HG03103 (cell line): Measurements from ENCODE around the gene FAM200B.
A peak's percentile ranks its signal among the peaks of the same experiment; 100 is the strongest.

Experiments used
- ATAC-seq: cut with Tn5 transposase; IDR thresholded peaks from one replicate; pipeline ENCODE4 v1.9.1; 2021; ENCODE audit warnings: low read depth; ENCODE audit not compliant: unreplicated experiment

The FAM200B gene

DNA sequence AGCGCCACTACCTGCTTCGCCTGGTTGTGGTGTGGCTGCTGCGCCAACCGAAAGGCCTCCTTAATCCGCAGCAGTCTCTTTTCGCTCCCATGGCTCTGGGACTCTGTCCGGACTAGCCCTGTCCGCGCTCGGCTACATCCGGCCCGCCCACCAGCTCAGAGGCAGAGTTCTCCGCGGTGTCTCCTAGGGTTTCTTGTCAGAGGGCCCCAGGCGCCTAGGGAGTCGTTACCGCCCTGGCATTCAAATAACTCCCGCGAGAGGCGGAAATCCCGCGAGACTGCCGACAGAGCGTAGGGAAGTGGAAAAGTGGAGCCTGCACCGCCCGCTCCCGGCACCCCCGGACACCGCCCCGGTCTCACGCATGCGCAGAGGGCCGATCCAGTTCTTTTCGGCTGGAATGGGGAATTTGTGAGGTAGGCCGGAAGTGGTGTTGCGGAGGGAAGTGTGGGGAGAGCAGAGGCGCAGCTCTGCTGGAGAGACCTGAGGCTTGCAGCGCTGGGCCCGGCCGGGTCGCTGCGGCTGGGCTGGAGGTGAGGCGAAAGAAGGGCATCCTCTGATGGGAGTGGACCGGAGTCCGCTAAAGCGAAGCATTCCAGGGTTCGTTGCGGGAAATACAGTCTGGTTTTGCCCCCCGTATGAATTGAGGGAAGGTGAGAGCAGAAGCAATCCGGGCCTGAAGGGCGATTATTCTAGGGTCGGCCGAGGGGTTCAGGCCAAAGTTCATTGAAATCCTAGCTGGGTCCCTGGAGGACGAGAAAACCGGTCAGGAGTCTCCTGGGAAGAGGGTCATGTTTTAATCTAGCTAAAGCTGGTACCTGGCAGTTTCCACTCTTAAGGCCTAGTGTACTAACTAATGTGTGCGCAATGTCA, at the start of gene FAM200B:
Gene FAM200B, plus strand, starts transcription at position 456 of the 870 bp plus-strand sequence. CDS start 5,151 bp downstream, outside the sequence.
- peak; percentile 90 for ATAC-seq

DNA sequence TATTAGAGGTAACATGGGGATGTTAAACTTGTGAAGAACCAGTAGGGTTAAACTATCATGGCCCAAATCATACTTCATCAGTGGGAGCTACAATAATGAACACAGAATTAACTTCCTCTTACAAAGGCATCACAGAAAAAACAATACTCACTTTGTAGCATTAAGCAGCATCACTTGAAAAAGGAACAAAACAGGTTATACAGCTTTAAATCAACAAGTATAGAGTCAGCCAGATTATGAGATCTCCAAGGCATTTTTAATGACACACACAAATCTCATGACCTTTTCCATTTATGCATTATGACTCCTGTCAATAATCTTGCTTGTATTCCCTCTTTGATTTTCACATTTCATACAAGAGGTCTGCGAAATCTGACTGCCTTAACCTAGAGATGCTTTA, 44.8 kb upstream of the FAM200B start:
- ATAC-seq = no peak

DNA sequence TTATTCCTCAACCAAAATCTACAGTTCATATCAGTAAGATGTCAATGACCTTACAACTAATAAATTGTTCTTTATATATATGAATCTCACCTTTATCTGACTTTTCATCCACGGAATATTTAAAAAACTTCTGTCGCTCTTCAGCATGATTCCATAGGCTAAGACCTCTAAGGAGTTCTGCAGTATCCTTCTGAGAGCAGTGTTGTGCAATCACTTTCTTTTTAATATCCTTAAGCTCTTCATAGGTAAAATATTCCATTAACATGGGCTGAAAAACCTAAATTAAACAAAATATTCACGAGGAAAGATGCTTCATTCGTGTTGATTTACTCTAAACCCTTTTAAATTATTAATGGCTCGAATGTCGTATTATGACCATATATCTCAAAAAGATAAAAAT, 43.2 kb upstream of the FAM200B start:
- no peak for ATAC-seq

DNA sequence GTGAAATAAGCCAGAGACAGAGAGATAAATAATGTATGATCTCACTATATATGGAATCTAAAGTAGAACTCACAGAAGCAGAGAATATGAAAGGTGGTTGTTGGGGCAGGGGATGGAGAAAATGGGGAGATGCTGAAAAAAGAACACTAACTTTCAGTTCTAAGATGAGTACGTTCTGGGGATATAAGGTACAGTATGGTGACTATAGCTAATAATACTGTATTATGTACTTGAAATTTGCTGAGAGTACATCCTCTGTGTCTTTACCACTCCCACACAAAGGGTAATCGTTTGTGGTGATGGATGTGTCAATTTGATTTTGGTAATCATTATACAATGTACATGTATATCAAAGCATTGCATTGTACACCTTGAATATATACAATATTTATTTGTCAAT, 33.0 kb upstream of the FAM200B start:
- peak; percentile 55 for ATAC-seq

DNA sequence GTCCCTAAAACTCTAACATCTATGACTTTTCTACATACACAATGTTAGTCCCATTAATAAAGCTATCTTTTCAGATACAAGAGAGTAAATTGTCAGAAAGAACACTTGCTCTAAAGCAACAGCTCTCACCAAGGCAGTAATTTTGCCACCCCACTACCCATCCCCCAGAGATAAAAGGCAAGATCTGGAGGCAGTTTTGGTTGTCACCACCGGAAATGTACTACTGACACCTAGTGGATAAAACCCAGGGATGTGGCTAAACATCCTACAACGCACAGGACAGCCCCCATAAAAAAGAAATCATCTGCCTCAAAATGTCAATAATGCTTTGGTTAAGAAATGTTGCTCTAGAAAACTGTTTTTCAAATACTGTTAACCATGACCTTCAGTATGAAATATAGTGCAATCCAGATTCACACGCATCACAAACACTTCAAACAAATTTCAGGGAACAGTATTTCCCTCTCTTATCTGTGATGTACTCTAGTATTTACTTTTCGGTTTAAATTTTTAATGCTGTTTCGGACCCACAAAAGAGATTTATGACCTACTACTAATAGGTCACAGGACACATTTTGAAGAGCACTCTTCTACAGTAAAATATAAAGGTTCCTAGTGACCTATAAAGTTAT, 31.6 kb upstream of the FAM200B start:
- ATAC-seq = no peak

DNA sequence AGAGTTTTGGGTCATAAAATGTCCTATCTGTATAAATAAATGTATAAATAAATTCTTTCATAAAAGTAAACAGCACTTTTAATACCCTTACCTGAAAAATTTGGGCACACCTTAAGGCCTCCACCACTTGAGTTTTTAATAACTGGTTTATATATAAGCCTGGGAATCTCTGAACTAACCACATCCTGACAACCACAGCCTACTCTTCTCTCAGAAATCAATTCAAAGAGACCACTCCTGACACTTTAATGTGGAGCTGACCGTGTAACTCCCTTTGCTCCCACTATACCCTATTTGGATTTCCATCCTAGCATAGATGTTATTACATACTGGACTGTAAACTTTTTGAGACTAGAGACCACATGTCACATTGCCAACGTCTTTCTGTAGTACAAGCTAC, 30.0 kb upstream of the FAM200B start:
- ATAC-seq = no peak

DNA sequence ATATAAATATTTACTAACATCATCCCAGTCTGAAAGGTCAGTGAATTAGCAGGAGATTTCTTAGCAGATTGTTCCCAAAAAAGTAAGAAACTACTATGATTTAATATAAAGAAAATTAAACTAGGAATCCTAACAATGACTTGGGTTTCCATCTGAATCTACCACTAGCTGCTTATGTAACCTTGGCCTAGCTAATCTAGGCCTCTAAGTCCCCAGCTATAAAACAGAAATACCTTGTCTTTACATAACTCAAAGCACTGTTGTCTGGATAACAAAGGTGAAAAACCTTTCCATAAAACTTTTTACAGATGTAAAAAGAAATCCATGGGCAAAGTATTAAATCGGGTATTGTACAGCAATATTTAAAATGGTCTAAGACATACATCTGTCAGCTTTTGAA, 29.4 kb upstream of the FAM200B start:
- no peak for ATAC-seq

DNA sequence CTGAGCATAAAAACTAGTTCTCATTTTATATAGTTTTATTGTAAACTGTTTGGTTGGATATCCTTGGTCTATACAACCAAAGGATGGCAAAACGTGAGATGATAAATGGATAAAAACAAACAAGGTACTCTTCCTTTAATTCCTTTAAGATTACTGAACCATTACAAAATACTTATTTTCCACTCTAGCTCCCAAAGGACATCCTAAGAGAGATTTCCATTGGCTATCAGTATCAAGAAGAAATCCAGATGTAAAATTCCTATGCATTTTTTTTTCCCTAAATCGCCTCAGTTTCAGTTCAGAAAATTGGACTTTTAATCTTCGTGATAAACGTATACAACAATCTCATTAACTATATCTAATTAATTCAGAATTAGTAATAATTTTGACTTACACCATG, 28.8 kb upstream of the FAM200B start:
- ATAC-seq = no peak

DNA sequence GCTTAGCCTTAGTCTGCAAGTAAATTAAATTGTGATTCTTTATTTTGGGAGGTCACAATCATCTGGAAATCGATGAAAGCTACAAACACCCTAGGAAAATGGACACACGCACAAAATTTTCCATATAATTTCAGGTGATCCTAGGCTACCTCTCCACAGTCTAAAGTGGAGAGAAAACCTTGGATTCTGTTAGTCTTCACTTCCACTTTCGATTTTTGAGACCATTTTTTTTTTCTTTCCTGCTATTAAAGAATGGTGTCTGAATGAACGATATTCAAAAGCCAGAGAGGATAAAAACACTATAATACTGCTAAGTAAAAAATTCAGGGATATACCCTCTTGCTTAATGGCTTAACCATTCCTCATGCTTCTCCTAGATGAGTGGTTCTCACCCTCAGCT, 28.2 kb upstream of the FAM200B start:
- no peak for ATAC-seq

DNA sequence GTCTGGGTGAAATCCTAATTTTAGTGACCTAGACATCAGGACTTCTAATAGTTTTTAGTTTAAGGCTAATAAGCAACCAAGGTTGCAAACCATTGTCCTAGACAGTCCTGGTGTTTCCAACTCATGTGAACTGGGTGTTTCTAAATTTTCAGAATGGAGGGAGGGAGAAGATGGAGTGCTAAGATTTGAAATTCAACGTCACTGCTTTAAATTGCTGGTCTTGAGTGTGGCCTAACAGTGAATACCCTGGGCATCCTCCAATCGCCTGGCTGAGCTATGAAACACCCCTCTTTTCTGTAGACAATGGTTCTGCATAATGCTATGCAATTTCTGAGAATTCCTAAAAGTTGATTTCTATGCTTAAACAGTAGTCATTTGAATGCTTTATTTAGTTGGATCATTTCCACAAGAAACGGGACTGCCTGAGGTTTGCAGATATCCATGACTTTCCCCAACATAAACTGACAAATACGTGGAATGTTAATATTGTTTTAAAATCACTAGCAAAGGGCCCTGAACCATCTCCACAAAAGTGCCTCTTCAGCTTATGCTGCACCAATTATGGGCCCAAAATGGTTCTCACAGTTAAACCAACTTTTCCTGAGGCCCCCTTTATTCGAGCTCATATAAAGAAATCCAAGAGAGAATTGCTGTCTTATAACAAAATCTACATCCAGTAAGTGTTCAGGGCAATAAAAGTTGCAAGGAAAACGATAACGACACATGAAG, 27.6 kb upstream of the FAM200B start:
- ATAC-seq = peak; percentile 26

DNA sequence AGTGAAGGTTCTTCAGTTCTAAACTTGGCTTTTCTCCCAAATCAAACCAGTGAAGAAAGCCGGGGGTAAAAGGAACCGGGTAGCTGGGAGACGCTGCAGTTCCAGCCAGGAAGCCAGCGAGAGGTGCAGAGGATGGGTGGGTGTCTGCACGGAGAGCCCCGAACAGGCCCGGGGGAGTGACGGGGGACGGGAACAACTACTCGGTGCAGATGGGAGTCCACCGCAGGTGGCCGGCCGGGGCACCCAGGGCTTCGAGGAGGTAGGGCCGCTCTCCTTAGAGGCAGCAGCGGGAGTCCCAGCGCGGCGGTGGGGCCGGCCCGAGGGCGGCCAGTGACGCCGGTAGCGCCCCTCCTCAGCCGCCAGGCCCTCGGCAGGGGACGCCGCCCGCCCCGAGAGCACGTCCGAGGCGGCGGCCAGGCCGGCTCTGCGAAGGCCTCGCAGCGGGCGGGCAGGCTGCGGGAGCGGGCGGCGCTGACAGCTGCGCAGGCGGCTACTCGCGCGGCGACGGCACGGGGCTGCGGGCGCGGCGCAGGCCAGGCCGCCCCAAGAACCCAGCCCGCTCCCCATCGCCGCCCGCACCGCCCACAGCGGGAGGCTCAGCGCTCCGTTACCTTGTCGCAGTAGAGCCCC, 26.9 kb upstream of the FAM200B start:
- ATAC-seq = peak; percentile 42

DNA sequence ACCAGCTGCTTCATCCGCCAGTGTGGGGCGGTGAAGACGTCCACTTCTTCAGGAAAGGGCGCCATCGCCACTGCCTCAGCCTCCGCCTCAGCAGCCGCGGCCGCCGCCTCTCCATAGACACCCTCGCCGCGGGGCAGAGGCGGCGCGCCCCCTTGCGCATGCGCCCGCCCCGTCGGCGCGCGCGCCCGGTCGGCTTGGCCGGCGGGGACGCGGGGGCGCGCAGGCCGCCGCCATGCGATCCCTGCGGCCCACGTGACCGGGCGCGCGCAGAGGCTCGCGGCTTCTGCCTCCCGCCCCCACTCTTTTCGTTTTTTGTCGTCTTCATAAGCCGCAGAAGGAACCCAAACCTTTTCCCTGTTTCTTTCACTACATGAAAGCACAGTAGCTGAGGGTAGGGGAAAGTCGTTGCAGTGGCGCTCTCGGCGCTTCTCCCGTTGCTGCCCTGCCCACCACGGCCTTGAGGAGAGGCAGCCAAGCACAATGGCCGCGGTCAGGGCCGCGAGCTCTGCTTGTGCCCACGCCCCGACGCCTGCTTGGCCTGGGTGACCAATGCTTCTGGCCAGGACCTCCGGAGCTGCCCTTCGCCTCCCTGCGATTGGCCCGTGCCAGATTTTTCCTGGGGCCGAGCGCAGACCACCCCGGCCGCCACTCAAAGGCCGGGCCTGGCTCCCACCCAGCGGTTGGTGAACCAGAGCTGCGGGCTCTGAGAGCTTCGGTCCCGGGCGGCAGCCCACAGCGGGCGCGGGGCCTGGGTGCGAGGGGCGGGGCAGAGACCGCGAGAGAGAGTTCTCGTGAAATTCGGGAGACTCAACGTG, 26.2 kb upstream of the FAM200B start, which contains the start of gene FBXL5:
Gene FBXL5, minus strand, starts transcription at position 135 of the 815 bp plus-strand sequence. Its CDS starts 70 bp downstream, at position 65.
- peak; percentile 58 for ATAC-seq

DNA sequence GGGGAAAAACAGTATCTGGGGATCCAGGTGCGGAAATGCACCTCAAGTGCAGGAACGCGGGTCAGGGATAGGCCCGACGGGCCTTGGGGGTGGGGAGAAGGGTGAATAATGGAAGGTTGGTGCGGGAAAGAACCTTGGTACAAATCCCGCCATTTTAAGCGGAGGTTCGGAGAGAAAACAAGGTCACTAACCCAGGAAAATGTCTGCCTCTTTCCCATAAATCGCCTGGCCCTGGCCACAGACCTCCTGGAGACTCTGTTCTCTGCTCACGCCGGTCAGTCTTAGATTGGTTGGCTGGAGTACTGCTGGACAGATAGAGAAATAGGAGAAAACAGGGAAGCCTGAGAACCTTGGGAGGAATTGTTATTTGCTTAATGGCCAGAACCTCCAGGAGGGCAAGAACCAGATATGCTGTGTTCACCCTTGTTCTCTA, 25.6 kb upstream of the FAM200B start:
- no peak for ATAC-seq

DNA sequence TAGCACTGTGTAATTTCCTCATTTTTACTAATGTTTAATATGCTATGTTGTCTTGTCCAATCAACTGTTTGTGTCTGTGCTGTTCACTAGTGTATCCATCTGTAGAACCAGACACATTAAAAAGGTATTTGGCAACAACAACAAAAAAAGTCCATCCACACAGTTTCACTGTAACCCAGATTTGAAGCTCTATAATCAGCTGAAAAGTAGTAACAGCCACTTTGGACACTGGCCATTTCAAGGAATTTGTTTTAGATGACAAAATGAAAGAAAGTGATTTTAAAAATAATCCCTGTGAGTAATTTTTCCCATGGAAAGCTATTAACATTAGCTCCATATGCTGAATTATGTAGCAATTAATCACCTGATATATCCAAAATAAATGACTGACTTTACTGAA, 24.3 kb upstream of the FAM200B start:
- no peak for ATAC-seq

DNA sequence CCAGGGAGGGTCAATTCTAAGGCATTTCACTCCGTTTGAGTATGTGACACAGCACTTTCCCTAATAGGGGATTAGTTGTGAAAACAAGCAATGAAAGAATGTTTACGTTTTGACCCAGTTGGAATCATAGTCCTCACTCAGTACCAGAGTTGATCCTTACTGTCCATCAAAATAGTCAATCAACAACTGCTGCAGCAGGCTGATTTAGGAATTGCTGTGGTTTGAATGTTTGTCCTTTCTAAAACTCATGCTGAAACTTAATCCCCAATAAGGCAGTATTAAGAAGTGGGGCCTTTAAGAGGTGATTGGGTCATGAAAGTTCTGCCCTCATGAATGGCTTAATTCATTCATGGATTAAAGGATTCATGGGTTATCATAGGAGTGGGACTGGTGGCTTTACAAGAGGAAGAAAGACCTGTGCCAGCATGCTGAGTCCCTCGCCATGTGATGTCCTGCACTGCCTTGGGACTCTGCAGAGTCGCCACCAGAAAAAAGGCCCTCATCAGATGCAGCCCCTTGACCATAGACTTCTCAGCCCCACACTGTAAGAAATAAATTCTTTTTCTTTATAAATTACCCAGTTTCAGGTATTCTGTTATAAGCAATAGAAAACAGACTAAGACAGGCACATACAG, 23.4 kb upstream of the FAM200B start:
- ATAC-seq = no peak

DNA sequence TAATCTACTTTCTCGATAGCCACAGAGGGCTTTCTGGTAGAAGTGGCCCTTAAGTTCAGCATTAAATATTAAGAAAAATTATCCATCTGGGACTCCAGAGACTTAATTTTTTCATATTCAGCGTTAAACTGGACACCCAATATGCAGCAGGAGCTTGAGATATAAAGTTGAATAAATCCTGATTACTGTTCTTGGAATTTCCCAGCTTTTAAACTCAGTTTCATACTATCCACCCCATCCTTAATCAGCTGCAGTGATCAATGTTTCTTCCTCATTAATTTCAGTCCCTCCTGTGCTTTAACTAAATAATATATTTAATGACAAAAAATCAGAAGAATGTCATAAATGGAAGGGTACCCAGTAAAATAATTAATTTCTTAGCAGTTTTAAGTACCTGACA, 22.8 kb upstream of the FAM200B start:
- no peak for ATAC-seq

DNA sequence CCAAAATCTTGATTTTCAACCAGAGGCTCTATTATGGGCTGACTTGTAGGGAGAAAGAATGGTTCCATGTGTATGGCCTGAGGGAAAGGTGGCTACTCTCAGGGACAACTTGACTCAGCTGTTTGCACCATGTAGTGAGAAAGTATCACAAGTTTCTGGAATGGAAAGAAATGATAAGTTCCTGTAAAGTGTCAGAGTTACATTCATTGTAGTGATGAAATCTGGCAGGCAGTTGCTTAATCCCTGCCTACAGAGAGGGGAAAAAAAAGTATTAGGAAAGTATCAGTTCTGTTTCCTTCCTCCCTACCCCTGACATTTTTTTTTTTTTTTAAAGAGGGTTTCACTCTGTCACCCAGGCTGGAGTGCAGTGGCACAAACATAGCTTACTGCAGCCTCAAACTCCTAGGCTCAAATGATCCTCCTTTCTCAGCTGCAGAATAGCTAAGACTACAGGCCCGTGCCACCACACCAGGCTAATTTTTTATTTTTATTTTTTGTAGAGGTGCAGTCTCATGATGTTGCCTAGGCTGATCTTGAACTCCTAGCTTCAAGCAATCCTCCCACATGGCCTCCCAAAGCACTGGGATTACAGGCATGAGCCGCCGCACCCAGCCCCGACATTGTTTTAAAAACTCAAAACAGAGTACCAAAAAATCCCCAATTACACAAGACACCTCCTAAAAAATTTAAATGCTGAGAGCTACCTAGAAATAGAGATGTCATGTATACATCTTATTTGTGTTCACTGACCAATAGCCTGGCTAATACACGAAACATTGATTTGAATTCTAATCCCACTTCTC, 21.7 kb upstream of the FAM200B start:
- ATAC-seq = no peak

DNA sequence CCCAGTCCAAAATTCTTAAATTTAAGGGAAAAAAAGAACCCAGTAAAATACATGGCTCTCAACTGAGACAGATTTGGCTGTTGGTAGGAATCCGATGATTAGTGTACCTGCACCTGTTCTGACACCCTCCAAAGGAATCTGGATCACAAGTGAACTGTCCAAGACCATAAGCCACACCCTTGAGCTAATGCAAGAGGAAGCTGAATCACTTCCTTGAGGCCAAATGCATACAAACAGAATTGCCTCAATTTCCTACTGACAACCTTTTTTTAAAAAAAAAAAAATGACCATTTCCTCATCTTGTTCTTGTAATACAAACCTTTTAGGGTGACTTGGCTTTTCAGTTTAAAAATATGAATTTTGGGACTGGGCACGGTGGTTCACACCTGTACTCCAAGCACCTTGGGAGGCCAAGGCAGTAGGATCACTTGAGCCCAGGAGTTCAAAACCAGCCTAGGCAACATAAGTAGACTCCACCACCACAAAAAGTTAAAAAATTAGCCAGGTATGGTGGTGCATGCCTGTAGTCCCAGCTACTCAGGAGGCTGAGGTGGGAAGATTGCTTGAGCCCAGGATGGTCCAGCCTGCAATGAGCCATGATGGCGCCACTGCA, 15.8 kb upstream of the FAM200B start:
- no peak for ATAC-seq
